ENCODE data around the gene SOCS4. TPM values are rescaled to one million over a fixed set of nuclear protein-coding genes. Genes with fewer than 3 reads are reported as not detected.
"Not testable (repeated sequence)": the region's sequence is repeated elsewhere in the genome, so short reads cannot be mapped to it uniquely, and the experiment has no call there.

SOCS4 gene
- total and polyA plus RNA-seq, 7 donors: 4.1 to 23.7 (median 11.7) TPM

DNA sequence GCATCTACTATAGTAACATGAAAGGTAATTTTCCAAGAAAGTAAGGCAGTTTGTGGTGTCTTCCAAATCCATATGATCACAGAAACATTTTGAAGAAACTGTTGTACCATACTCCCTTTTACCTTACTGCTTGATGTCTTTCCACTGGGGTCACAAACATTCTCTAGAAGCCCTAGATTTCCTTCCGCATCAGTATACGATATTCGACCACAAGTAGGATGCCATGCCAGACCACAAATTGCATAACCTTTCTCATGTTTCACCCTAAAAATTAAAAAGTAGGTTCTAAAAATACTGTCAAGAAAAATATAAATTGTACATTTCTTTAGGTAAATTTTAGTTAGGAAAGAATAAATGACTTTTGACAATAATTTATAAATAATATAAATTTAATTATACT lies 26.7 kb upstream of the SOCS4 start:
- TF ChIP-seq, protein P1, sequence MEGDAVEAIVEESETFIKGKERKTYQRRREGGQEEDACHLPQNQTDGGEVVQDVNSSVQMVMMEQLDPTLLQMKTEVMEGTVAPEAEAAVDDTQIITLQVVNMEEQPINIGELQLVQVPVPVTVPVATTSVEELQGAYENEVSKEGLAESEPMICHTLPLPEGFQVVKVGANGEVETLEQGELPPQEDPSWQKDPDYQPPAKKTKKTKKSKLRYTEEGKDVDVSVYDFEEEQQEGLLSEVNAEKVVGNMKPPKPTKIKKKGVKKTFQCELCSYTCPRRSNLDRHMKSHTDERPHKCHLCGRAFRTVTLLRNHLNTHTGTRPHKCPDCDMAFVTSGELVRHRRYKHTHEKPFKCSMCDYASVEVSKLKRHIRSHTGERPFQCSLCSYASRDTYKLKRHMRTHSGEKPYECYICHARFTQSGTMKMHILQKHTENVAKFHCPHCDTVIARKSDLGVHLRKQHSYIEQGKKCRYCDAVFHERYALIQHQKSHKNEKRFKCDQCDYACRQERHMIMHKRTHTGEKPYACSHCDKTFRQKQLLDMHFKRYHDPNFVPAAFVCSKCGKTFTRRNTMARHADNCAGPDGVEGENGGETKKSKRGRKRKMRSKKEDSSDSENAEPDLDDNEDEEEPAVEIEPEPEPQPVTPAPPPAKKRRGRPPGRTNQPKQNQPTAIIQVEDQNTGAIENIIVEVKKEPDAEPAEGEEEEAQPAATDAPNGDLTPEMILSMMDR (IDR thresholded peaks at IDR 0.05): no peak
- intact Hi-C loops (cut with DNase I): no loop called here
- no peak overlapping the region for H3K4me3 ChIP-seq
- no peak for DNase-seq
- H3K27ac ChIP-seq: no peak overlapping the region
- H3K9me3 ChIP-seq: no peaks in the 10 kb centered on the region
- WGBS, 3 donors: 74 to 88% (median 85%) methylated on average over 3 of the region's 3 CpGs
- no peaks in the 10 kb centered on the region for H3K36me3 ChIP-seq (ENCODE audit: insufficient read depth in 1 of 2, low read depth in 1 of 2)
- no peaks in the 10 kb centered on the region for H3K27me3 ChIP-seq (ENCODE audit: insufficient read depth in 3 of 3, low read length in 2 of 3)
- H3K4me1 ChIP-seq: no peaks in the 10 kb centered on the region
- no peak for ATAC-seq

DNA sequence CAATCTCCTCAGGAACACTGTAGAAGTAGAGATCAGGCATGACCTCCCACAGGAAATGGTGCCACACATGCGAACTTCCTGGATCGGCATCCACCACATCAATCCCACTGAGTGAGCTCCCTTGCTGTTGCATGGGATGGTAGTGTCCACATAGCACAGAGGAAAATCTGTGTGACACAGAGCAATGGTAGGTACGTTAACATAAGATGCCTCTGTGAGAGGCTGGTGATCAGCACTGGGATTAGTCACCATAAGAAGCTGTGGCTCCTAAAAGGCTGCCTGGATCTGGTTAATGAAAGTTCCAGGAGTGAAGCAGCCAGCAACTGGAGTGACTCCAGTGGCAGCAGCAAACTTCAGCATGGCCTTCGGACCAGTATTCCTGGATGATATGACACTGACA lies 22.0 kb upstream of the SOCS4 start:
- no peaks in the 10 kb centered on the region for H3K36me3 ChIP-seq (ENCODE audit: insufficient read depth in 1 of 2, low read depth in 1 of 2)
- no peak overlapping the region for H3K27ac ChIP-seq
- DNase-seq (no peak), ATAC-seq (no peak)
- no peaks in the 10 kb centered on the region for H3K9me3 ChIP-seq
- H3K4me1 ChIP-seq: no peaks in the 10 kb centered on the region
- intact Hi-C loops (cut with DNase I): no loop called here
- H3K27me3 ChIP-seq (ENCODE audit: insufficient read depth in 3 of 3, low read length in 2 of 3): no peaks in the 10 kb centered on the region
- TF ChIP-seq, protein P1 (IDR thresholded peaks at IDR 0.05): no peak
- 72 to 81% (median 79%) methylated on average over 4 of the region's 4 CpGs for WGBS, 3 donors
- no peak overlapping the region for H3K4me3 ChIP-seq

DNA sequence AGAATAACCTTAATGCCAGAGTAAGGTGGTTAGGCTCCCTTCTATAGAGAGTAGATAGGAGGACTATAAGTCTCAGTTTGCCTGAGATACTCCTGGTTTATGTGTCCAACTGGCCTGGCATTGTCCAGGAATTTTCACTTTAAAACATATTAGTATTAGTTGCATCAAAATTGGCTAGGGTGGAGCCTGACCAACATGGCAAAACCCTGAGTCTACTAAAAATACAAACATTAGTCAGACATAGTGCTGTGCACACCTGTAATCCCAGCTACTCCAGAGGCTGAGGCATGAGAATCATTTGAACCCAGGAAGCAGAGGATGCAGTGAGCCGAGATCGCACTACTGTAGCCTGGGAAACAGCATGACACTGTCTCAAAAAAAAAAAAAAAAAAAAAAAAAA lies 12.0 kb upstream of the SOCS4 start:
- no peaks in the 10 kb centered on the region for H3K36me3 ChIP-seq (ENCODE audit: insufficient read depth in 1 of 2, low read depth in 1 of 2)
- DNase-seq (no peak), ATAC-seq (no peak)
- no peaks in the 10 kb centered on the region for H3K9me3 ChIP-seq
- no peaks in the 10 kb centered on the region for H3K4me1 ChIP-seq
- intact Hi-C loops (cut with DNase I): no loop called here
- H3K27me3 ChIP-seq (ENCODE audit: insufficient read depth in 3 of 3, low read length in 2 of 3): no peaks in the 10 kb centered on the region
- no peak overlapping the region for H3K4me3 ChIP-seq
- TF ChIP-seq, protein P1 (IDR thresholded peaks at IDR 0.05): no peak
- no peak overlapping the region for H3K27ac ChIP-seq
- 72 to 78% (median 72%) methylated on average over 2 of the region's 2 CpGs for whole genome bisulfite sequencing, 3 donors

- Histone ChIP-seq H3K27ac (no peak overlapping the region), H3K27me3 (ENCODE audit: insufficient read depth in 3 of 3, low read length in 2 of 3) (no peaks in the 10 kb centered on the region), H3K4me3 (no peak overlapping the region), H3K4me1 (no peaks in the 10 kb centered on the region), H3K9me3 (no peaks in the 10 kb centered on the region), H3K36me3 (ENCODE audit: insufficient read depth in 1 of 2, low read depth in 1 of 2) (no peaks in the 10 kb centered on the region)
- DNase-seq (no peak), ATAC-seq (no peak)
- intact Hi-C loops (cut with DNase I): no loop called here
- WGBS, 3 donors: 93 to 97% (median 97%) methylated on average over 2 of the region's 2 CpGs
- TF ChIP-seq, protein P1 (IDR thresholded peaks at IDR 0.05): no peak
Measured at GRCh38 chr14:55019968-55020554, 7.0 kb upstream of the SOCS4 start.

- H3K36me3 ChIP-seq (ENCODE audit: insufficient read depth in 1 of 2, low read depth in 1 of 2); DNase-seq; H3K27ac ChIP-seq; H3K9me3 ChIP-seq; intact Hi-C loops (cut with DNase I); H3K4me3 ChIP-seq; ATAC-seq; H3K27me3 ChIP-seq (ENCODE audit: insufficient read depth in 3 of 3, low read length in 2 of 3): not testable (repeated sequence)
- 84 to 94% (median 92%) methylated on average over 2 of the region's 5 CpGs for WGBS, 3 donors
- peaks cover 19% of the 10 kb centered on the region for H3K4me1 ChIP-seq
Measured at GRCh38 chr14:55024365-55024764, 2.7 kb upstream of the SOCS4 start.

Data from psoas muscle (tissue), 8 donors.